ENCODE results near the gene CAPN5. TPM values are rescaled to one million over a fixed set of nuclear protein-coding genes. Genes with fewer than 3 reads are reported as not detected.

Gene CAPN5
- total RNA-seq, 1 donor from 2014 or later: 8.6 TPM

- no peak for FAIRE-seq
- DNase-seq (ENCODE audit: low spot score in 2 of 2): no peak
These were observed 93.2 kb downstream of the CAPN5 start for GRCh38 chr11:77159937-77160495.

- FAIRE-seq (no peak), DNase-seq (ENCODE audit: low spot score in 2 of 2) (no peak)
These were observed 96.5 kb downstream of the CAPN5 start for GRCh38 chr11:77163271-77163670.

- no peak for FAIRE-seq
These were observed 98.3 kb downstream of the CAPN5 start for GRCh38 chr11:77165066-77165465.

GRCh38 chr11:77166021-77166420 lies 99.2 kb downstream of the CAPN5 start:
- FAIRE-seq: no peak

More at GRCh38 chr11:77165066-77165465, 98.3 kb downstream of the CAPN5 start:
- no peak for DNase-seq (ENCODE audit: low spot score in 2 of 2)

GRCh38 chr11:77167111-77167626 lies 100.4 kb downstream of the CAPN5 start:
- no peak for FAIRE-seq
- no peak for DNase-seq (ENCODE audit: low spot score in 2 of 2)

More at GRCh38 chr11:77166021-77166420, 99.2 kb downstream of the CAPN5 start:
- no peak for DNase-seq (ENCODE audit: low spot score in 2 of 2)

GRCh38 chr11:77167791-77168190 lies 101.0 kb downstream of the CAPN5 start:
- DNase-seq (ENCODE audit: low spot score in 2 of 2) (no peak), FAIRE-seq (no peak)

GRCh38 chr11:77170107-77170506 lies 103.3 kb downstream of the CAPN5 start:
- no peak for DNase-seq (ENCODE audit: low spot score in 2 of 2)
- no peak for FAIRE-seq

- FAIRE-seq: no peak
- DNase-seq (ENCODE audit: low spot score in 2 of 2): no peak
These were observed 104.5 kb downstream of the CAPN5 start for GRCh38 chr11:77171254-77171653.

GRCh38 chr11:77171885-77172665 lies 105.3 kb downstream of the CAPN5 start:
- FAIRE-seq (no peak), DNase-seq (ENCODE audit: low spot score in 2 of 2) (no peak)

GRCh38 chr11:77172666-77172982 lies 105.9 kb downstream of the CAPN5 start:
- DNase-seq (ENCODE audit: low spot score in 2 of 2) (no peak), FAIRE-seq (no peak)

GRCh38 chr11:77173494-77173893 lies 106.7 kb downstream of the CAPN5 start:
- DNase-seq (ENCODE audit: low spot score in 2 of 2): no peak
- no peak for FAIRE-seq

- no peak for FAIRE-seq
These were observed 107.8 kb downstream of the CAPN5 start for GRCh38 chr11:77174559-77174958.

GRCh38 chr11:77175021-77175842 lies 108.5 kb downstream of the CAPN5 start:
- no peak for FAIRE-seq
- DNase-seq (ENCODE audit: low spot score in 2 of 2): no peak

More at GRCh38 chr11:77174559-77174958, 107.8 kb downstream of the CAPN5 start:
- DNase-seq (ENCODE audit: low spot score in 2 of 2): no peak

Other genes starting within 250 kb of the CAPN5 start
- gene ACER3, start 206.1 kb upstream of the CAPN5 start, total RNA-seq: 14.7 TPM
- gene B3GNT6, start 32.6 kb upstream of the CAPN5 start, total RNA-seq: not detected
- not detected for gene OMP, start 35.9 kb downstream of the CAPN5 start, total RNA-seq
- 0.82 TPM for gene MYO7A, start 61.3 kb downstream of the CAPN5 start, total RNA-seq
- not detected for gene GDPD4, start 234.7 kb downstream of the CAPN5 start, total RNA-seq

Data from frontal cortex (tissue), 4 donors.